Measurements from ENCODE around the gene SNTG2. TPM values are rescaled to one million over a fixed set of nuclear protein-coding genes. Genes with fewer than 3 reads are reported as not detected.

Gene SNTG2
- total RNA-seq, 2 donors from 2014 or later = 2.4 TPM; not detected in 1

DNA sequence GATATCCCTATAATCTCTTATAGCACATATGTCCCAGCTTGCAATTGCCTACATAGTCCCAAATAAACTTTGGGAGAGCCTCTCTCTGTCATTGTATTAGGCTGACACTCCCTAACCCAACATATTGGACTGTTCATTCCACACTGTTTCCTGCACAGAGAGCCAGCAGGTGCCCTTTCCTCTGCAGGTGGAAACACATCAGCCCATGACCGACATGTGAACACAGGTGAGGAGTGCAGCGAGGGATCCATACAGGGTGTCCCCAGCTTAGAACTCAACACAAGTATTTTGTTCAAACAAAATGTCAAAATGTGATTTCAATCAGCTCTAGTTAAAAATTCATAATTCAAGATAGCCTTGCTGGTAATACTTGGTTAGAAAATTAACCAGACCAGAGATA lies 412.7 kb downstream of the SNTG2 start:
- Histone ChIP-seq H3K27me3 (no peaks in the 10 kb centered on the region), H3K4me3 (no peak overlapping the region), H3K27ac (no peak overlapping the region), H3K36me3 (no peaks in the 10 kb centered on the region), H3K4me1 (no peaks in the 10 kb centered on the region), H3K9me3 (no peaks in the 10 kb centered on the region)
- TF ChIP-seq, protein P1, sequence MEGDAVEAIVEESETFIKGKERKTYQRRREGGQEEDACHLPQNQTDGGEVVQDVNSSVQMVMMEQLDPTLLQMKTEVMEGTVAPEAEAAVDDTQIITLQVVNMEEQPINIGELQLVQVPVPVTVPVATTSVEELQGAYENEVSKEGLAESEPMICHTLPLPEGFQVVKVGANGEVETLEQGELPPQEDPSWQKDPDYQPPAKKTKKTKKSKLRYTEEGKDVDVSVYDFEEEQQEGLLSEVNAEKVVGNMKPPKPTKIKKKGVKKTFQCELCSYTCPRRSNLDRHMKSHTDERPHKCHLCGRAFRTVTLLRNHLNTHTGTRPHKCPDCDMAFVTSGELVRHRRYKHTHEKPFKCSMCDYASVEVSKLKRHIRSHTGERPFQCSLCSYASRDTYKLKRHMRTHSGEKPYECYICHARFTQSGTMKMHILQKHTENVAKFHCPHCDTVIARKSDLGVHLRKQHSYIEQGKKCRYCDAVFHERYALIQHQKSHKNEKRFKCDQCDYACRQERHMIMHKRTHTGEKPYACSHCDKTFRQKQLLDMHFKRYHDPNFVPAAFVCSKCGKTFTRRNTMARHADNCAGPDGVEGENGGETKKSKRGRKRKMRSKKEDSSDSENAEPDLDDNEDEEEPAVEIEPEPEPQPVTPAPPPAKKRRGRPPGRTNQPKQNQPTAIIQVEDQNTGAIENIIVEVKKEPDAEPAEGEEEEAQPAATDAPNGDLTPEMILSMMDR (IDR thresholded peaks at IDR 0.05) = no peak
- DNase-seq (ENCODE audit: low spot score) = no peak

DNA sequence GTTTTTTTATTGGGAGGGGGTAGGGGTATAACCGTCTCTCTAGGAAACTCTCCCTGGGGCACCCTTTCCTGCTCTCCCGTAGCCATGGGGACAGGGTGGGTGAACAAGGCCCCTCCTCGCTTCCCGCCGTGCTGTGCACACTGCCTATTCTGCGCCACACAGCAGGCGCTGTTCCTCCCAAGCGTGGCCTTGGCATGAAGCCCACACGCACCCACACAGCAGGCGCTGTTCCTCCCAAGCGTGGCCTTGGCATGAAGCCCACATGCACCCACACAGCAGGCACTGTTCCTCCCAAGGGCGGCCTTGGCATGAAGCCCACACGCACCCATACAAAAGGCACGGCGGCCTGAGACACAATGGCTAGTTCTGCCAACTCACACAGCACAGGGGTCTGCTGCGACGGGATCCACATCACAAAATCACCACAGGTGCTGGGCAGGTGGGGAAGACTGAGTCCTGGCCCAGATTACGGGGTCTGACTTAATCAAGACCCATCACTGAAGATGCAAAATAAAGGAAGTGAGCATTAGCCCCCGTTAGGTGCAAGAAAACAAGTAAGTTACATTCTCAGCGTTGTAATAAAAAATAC lies 416.0 kb downstream of the SNTG2 start:
- Histone ChIP-seq H3K4me3 (no peak overlapping the region), H3K27me3 (no peaks in the 10 kb centered on the region), H3K27ac (no peak overlapping the region), H3K36me3 (no peaks in the 10 kb centered on the region), H3K4me1 (no peaks in the 10 kb centered on the region), H3K9me3 (no peaks in the 10 kb centered on the region)
- no peak for DNase-seq (ENCODE audit: low spot score)
- TF ChIP-seq, protein P1 (IDR thresholded peaks at IDR 0.05) = no peak

DNA sequence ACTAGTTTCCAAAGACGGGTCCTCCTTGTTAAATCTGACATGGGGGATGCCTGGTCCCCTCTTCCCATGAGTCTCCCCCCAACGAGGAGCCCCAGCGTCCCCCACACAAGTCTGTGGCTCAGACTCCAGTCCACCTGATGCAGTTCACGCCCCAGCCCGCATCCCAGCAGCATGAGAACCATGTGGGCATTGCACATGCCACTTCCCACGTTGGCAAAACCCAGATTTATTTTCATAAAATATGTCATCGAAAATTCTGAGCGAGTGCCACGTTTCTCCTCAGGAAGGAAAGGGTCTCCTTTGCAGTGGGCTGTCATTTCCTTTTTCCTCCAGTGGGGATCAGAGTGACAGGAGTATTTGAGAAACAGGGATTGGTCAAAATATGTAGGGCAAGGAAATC lies 417.0 kb downstream of the SNTG2 start:
- Histone ChIP-seq H3K27me3 (no peaks in the 10 kb centered on the region), H3K9me3 (no peaks in the 10 kb centered on the region), H3K4me1 (no peaks in the 10 kb centered on the region), H3K27ac (no peak overlapping the region), H3K4me3 (no peak overlapping the region), H3K36me3 (no peaks in the 10 kb centered on the region)
- DNase-seq (ENCODE audit: low spot score) = no peak
- TF ChIP-seq, protein P1 (IDR thresholded peaks at IDR 0.05) = no peak

DNA sequence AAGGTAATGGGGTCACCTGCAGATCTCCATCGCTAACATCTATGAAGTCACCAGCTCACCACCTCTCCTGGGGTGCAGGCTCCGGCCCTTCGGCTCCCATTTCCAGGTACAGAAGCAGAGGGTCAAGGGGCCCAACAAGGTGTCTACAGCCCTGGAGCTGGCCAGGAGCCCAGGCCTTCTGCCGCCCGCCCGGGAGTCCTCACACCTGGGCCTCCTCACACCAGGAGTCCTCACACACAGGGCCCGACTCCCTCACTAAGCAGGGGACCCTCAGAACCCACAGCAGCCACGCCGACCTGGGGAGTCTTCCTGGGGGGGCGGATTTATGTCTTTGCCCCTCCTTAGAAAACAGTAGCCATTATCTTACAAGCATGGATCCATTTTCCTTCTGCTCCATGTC lies 419.3 kb downstream of the SNTG2 start:
- no peaks in the 10 kb centered on the region for H3K9me3 ChIP-seq
- TF ChIP-seq, protein P1 (IDR thresholded peaks at IDR 0.05) = no peak
- H3K4me1 ChIP-seq = no peaks in the 10 kb centered on the region
- H3K27me3 ChIP-seq = no peaks in the 10 kb centered on the region
- H3K27ac ChIP-seq = no peak overlapping the region
- DNase-seq (ENCODE audit: low spot score) = no peak
- no peaks in the 10 kb centered on the region for H3K36me3 ChIP-seq
- H3K4me3 ChIP-seq = no peak overlapping the region

DNA sequence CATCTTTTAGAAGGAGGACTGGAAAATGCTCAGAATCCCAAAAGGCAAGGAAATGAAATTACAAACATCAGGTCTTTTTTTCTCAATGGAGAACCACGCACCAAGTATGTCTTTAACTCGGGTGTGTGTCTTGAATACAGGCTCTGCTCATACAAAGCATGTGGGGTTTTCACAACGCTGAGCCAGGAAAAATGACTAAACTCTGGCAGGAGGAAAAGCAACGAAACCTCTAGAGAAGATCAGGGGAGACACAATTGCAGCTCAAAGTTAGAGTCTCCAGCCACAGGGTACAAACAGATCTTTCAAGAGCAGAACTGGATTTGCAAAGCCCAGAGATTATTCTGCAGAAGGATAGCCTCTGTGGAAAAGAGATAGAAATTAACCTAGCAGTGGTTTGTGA lies 419.8 kb downstream of the SNTG2 start:
- H3K27me3 ChIP-seq = no peaks in the 10 kb centered on the region
- H3K36me3 ChIP-seq = no peaks in the 10 kb centered on the region
- no peak overlapping the region for H3K4me3 ChIP-seq
- no peaks in the 10 kb centered on the region for H3K4me1 ChIP-seq
- no peaks in the 10 kb centered on the region for H3K9me3 ChIP-seq
- H3K27ac ChIP-seq = no peak overlapping the region
- TF ChIP-seq, protein P1 (IDR thresholded peaks at IDR 0.05) = no peak
- DNase-seq (ENCODE audit: low spot score) = no peak

DNA sequence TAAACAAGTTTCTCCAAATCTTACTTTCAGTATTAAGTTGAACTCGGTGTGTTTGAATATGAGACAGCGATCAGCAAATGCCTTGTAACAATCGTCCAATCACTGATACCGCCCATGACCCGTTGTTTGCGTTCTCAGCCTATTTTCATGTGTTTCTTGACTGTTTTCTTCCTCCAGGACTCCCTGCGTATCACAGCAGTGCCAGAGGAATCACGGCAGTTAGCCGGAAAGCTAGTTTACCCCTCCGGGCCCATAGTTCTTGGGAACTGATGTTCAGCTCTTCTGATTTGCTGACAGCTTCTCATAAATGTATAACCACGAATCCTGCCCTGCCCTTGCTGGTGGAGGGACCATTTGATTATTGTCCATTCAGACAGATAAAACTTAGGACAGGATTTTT lies 420.4 kb downstream of the SNTG2 start:
- Histone ChIP-seq H3K4me3 (no peak overlapping the region), H3K27me3 (no peaks in the 10 kb centered on the region), H3K27ac (no peak overlapping the region), H3K9me3 (no peaks in the 10 kb centered on the region), H3K36me3 (no peaks in the 10 kb centered on the region), H3K4me1 (no peaks in the 10 kb centered on the region)
- TF ChIP-seq, protein P1 (IDR thresholded peaks at IDR 0.05) = no peak
- no peak for DNase-seq (ENCODE audit: low spot score)
